Upper lobe of left lung (tissue), 4 donors: Measurements from ENCODE around the gene ABCC4.

Experiments
- POLR2AphosphoS5 ChIP-seq, 2 donors: sonication (generic); formaldehyde crosslinking; IDR thresholded peaks; one replicate each; pipeline ENCODE4 v1.5.1; 2017; ENCODE audit warnings: antibody characterized with exemption in 2 of 2
- TF ChIP-seq, protein P1 (sequence below), 6 experiments: fragments of 450-650 bp in 4 of 6; fragments of 200-600 bp in 2 of 6; sonication (generic) in 2 of 6; IDR thresholded peaks; one replicate each; pipeline ENCODE4 v1.5.1; 2016 to 2019; ENCODE audit warnings: antibody characterized with exemption in 6 of 6

DNA sequence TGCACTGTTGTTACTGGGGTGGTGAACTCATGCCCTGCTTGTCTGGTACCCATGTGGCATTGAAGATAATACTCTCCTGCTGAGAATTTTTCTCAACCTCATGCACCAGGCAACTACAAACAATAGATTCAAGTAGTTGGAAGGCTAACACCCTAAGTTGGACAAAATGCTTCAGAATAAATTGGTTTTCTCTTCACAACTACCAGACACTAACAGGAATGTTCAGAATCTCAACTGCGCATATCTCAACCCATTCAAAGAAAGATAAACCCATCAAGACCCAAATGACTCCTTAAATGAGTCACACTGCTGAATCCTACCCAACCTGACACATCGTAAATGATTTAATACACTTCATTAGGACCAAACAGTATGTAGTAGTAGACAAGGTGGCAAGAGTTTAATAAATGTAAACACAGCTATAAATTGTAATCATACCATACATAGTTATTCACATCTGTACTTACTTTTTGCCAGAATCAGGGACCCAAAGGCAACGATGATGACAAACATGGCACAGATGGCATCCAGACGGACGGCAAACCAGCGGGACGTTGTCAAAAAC, 227.4 kb downstream of the ABCC4 start:
- TF ChIP-seq, protein P1, sequence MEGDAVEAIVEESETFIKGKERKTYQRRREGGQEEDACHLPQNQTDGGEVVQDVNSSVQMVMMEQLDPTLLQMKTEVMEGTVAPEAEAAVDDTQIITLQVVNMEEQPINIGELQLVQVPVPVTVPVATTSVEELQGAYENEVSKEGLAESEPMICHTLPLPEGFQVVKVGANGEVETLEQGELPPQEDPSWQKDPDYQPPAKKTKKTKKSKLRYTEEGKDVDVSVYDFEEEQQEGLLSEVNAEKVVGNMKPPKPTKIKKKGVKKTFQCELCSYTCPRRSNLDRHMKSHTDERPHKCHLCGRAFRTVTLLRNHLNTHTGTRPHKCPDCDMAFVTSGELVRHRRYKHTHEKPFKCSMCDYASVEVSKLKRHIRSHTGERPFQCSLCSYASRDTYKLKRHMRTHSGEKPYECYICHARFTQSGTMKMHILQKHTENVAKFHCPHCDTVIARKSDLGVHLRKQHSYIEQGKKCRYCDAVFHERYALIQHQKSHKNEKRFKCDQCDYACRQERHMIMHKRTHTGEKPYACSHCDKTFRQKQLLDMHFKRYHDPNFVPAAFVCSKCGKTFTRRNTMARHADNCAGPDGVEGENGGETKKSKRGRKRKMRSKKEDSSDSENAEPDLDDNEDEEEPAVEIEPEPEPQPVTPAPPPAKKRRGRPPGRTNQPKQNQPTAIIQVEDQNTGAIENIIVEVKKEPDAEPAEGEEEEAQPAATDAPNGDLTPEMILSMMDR (IDR thresholded peaks at IDR 0.05) = no peak
- TF ChIP-seq POLR2AphosphoS5 (IDR thresholded peaks at IDR 0.05) = no peak
